HG03432 (cell line): ENCODE measurements around the gene SARDH.
"Not testable (repeated sequence)": the region's sequence is repeated elsewhere in the genome, so short reads cannot be mapped to it uniquely, and the experiment has no call there.

Experiments used
- ATAC-seq: cut with Tn5 transposase; IDR thresholded peaks from one replicate; pipeline ENCODE4 v1.9.1; 2021; ENCODE audit warnings: mild to moderate bottlenecking, moderate library complexity; ENCODE audit not compliant: unreplicated experiment

The SARDH gene

DNA sequence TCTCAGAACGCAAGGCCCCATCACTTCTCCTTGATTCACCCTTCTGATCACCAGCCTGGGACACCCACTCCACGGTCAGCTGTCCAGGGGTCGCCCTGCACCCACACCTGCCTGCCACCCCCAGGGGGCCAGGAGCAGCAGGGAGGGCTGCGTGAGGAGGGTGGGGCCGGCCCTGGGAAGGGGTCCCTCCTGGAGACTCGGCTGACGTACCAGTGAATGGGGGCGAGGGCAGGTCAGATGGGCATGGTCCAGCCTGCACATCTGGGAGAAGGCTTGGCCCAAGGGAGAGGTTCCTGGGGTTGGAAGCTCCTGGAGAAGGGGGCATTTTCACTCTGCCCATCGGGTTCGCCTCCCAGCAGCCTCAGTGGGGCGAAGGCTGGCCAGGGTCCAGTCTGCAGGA, 21.8 kb upstream of the SARDH start:
- ATAC-seq: no peak

DNA sequence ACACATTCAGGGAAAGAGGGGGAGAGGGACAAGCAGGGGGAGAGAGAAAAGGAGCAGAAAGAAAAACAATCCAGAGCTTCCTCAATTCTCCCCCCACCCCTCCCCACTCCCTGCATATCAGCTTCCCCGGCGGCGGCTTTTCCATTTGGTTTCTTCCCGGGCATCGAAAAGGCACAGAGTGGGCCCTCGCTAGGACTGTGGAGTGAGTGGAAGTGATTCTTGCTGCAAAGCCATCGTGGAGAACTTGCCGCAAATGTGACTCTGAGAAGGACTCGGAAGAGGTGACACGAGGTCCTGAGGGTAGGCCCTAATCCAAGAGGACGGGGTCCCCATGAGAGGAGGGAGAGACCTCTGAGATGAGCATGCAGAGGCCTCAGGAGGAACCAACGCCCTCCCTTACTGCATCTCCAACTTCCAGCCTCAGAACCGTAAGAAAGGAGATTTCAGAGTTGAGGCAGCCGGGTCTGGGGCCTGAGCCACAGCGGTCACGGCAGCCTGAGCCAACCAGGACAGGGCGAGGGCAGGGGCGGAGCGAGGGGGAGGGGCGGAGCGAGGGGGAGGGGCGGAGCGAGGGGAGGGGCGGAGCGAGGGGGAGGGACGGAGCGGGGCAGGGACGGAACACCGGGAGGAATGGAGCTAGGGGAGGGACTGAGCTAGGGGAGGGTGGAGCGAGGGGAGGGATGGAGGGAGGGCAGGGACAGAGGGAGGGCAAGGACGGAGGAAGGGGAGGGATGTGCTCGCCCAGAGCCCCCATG, 21.2 kb upstream of the SARDH start:
- no peak for ATAC-seq

DNA sequence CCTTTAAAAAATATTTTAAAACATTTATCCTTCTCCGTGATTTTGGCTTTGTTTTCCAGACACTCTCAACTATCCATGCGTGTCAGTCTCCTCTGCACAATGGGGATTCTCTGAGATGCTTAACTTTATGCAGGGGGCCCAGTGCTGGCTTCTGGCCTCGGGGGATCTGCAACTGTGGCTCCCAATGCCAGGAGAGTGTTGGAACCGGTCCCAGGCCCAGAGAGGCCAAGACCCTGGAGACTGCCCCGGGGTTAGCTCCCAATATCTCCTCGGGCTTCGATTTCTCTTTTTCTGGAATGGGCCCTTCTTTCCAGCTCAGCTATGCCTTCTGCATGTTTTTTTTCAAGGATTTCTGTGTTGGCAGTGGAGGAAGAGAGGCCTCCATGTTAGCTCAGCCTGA, 20.1 kb upstream of the SARDH start:
- no peak for ATAC-seq

DNA sequence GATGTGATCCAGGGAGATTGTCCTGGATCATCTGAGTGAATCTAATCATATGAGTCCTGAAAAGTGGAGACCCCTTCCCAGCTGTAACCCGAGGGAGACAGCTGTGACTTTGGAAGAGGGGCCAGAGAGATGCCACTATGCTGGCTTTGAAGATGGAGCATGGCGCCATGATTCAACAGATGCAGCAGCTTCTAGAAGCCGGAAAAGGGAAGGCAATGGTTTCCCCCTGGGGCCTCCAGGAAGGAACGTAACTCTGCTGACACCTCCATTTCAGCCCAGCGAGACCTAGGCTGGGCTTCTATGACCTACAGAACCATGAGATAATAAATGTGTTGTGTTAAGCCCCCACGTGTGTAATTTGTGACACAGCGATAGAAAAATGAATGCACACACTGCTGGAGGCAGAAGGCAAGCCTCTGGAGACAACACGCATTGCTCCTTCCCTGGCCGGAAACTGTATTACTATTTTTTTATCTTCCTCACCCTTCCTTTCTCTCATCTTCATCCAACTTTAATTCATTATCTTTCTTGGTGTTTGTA, 16.6 kb upstream of the SARDH start:
- ATAC-seq: no peak

DNA sequence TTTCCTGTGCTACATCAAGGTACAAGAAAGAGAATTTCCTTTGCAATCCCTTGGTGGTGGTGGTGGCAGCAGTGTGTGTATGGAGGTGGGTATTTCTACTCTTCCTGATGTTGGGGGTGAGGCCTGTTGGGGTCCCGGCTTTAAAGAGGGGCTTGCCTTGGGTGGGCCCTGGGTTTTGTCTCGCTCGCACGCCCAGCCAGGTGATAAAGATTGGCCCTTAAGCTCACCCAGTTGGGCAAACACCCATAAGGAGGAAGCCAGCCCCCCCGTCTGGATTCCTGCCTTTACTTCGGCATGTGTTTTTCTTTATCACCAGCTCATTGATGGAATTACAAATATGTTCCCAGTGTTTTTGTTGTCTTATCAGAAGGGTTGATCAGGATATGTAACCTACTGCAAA, 16.0 kb upstream of the SARDH start:
- no peak for ATAC-seq

DNA sequence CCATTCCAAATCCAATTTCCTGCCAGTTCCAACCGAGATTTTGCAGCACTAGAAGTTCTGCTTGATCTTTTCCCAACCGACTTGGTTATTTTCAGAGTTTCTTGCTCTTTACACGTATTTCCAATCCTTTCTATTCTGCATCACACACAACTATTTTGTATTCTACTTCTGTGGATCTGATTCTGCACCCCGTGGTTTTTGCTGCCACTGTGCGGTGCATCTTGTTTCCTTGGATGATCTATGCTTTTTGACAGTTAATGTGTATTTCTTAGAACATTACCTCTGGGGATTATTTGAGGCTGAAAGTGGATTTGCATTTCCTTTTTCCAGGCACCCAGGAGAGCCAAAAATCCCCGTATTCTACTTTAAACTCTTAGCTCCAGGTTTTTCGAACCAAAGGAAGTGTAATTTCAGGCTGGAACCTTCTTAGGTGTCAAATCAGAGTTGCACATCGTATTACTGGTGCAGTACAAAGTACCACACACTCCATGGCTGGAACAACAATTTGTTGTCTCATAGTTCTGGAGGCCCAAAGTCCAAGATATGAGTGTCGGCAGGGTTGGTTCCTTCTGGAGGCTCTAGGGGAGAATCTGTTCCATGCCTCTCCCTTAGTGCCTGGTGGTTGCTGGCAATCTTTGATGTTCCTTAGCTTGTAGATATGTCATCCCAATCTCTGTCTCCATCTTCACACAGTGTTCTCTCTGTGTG, 14.7 kb upstream of the SARDH start:
- ATAC-seq: no peak

DNA sequence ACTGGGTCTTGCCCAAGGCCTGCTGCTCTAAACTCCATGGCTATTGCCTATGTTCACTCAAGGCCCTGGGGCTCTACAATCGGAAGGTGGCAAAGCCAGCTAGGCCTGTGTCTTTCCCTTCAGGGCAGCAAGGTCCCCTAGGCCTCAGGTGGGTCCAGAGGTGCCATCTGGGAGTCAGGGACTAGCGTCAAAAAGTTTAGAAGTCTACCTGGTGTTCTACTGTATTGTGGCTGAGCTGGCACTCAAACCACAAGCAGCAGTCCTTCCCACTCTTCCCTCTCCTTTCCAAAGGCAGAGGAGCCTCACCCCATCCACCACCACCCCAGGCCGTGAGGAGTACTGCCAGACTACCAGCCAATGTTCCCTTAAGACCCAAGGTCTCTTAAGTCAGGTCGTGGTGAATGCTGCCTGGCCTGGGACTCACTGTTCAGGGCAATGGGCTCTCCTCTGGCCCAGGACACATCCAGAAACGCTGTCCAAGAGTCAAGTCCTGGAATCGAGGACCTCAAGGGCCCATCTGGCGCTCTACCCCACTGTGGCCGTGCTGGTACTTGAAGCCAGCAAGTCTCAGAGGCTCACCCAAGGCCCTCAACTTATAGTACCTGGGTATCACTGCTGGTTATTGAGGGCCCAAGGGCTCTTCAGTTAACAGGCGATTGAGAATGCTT, 13.0 kb upstream of the SARDH start:
- no peak for ATAC-seq

DNA sequence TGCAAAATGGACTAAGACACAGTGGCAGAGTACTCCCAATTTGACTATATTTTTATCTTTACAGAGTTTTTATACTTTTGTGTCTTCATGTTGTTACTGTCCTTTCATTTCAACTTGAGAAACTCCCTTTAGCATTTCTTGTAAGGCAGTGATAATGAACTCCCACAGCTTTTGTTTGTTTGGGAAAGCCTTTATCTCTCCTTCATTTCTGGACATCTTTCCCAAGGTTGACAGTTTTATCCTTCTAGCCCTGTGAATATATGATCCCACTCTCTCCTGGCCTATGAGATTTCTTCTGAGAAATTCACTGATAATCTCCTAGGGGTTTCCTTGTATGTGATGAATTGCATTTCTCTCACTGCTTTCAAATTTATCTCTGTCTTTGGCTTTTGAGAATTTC, 9.2 kb upstream of the SARDH start:
- ATAC-seq: no peak

DNA sequence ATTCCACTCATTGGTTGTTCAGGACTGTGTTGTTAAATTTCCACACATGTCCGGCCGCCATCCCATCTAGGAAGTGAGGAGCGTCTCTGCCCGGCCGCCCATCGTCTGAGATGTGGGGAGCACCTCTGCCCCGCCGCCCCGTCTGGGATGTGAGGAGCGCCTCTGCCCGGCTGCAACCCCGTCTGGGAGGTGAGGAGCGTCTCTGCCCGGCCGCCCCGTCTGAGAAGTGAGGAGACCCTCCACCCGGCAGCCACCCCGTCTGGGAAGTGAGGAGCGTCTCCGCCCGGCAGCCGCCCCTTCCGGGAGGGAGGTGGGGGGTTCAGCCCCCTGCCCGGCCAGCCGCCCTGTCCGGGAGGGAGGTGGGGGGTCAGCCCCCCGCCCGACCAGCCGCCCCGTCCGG, 6.4 kb upstream of the SARDH start:
- not testable (repeated sequence) for ATAC-seq

DNA sequence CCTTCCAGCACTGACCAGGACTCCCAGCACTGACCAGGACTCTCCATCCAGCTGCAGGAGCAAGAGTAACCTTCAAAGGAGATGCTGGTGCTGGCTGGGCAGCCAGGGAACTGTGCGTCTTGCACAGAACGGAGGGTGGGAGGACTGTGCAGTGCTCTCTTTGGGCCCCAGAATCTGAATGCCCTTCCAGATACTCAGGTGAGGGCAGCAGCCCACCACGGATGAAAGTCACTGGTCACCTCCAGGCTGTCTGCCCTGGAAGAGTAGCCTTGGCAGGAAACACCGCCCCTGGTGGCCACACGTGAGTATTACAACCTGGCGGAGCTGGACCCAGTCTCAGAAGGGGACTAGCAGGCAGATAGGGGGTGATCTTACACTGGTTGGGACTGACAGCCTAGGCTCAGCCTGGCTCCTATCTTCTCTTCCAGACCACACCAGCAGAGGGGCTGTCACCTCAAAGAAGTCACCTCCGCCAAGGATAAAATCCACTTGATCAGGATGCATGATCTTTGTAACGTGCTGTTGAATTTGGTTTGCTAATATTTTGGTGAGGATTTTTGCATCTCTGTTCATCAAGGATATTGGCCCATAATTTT, 4.8 kb upstream of the SARDH start:
- ATAC-seq: no peak

DNA sequence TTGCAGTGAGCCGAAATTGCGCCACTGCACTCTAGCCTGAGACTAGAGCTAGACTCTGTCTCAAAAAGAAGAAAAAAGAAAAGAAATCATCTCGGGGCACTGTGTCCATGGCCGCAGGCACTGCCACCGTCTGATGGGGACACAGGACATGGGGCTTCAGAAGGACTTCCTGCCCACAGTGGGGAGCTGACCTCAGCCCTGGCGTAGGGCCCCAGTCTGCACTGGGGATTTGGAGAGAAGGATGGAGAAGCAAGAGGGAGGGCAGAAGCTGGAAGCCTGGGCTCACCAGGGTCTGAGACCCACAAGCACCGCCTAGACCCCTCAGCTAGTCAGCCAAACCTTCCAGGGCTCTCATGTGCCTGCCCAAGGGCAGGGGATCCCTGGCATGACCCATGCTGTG, 4.1 kb upstream of the SARDH start:
- no peak for ATAC-seq

DNA sequence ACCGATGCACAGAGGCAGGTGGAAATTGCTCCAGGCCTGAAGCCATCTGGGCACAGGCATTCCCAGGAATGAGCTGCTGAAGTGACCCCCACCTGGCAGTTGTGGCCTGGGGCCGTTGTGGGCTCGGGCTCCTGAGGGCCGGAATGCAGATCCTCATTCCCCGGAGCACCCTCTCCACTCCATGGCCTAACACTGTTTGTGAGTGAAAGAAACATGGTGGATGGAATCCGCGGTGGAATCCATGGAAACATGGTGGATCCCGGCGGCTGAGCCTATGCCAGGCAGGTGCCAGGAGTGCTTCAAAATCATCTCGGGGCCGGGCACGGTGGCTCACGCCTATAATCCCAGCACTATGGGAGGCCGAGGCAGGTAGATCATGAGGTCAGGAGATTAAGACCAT, 3.6 kb upstream of the SARDH start:
- ATAC-seq: no peak

DNA sequence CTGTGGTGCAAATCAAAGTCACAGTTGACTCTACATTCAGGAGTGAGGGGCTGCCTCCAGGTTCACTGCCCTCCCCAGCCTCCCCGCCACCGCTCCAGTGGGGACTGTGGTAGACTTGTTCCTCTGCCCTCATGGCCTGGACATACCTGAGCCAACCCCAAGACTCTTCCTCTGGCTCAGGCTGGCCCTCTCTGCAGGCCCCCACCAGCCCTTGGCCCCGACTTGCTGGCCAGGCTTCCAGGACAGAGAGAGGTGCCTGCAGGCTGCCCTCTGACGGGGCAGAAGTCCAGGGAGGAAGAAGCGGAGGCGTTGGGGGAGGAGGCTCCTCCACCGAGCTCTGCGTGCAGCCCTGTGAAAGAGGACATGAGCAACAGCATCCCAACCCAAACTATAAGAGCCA, 2.8 kb upstream of the SARDH start:
- ATAC-seq: no peak

DNA sequence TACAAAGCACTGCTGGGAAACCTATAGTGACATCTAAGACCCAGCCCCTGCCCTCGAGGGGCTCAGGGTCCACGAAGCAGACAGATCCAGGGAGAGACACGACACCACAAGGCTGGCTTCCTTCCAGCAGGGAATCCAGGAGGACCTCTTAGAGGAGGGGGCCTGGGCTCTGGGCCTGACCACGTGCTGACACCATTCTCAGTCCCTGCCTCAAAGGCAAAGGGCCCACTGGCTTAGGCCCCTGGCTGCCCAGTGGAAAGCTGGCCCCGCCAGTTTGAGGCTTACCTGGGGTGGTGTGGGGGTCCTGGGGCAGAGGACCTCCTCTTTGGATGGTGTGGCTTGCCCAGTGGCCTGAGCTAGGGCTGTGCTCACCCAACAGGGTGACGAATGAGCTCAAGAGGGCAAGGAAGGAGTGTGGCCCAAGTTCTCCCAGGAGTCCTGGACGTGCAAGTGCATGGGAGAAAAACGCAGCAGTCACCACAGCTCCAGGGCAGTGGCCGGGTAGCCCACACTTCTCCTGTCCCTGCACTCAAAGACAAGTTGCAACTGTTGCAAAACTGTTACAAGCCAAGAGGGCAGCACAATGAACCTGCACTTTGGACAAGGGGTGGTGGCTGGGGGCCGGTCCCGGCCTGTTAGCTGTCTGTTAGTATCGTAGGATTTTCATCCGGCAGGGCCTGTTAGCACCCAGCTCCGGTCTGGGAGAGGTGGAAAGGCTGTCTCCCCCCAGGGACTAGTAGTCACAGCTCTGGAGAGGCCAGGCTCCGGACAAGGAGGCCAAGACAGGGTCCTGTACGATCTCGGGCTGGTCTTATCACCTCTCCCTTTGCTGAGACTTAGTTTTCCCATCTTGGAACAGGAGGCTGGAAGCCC, 1.5 kb upstream of the SARDH start:
- ATAC-seq: no peak

DNA sequence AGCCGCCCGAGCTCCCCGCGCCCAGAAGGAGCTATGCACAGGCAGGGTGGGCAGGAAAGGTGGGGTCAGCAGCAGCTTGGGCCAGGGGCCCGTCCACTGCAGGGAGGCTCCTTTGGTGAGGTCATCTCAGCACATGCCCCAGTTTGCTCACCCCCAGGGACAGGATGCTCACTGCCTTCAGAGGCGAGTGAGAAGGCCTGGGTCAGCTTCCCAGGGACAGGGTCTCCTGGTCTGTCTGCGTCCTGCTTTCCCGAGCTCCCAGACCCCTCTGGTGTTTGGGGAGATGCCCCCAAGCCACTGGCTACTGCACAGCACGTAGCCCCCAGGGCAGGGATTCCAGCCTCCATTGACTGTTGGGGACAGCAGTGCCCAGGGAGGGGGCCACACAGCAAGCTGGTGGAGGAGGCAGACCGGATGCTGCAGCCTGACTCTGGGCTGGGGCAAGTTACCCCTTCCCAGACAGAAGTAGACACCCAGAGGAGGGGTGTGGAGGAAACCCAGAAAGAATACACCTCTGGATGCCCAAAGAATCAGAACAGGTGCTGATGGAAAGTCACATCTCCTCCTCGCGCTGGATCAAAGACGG, 581 bp upstream of the SARDH start:
- ATAC-seq: no peak

DNA sequence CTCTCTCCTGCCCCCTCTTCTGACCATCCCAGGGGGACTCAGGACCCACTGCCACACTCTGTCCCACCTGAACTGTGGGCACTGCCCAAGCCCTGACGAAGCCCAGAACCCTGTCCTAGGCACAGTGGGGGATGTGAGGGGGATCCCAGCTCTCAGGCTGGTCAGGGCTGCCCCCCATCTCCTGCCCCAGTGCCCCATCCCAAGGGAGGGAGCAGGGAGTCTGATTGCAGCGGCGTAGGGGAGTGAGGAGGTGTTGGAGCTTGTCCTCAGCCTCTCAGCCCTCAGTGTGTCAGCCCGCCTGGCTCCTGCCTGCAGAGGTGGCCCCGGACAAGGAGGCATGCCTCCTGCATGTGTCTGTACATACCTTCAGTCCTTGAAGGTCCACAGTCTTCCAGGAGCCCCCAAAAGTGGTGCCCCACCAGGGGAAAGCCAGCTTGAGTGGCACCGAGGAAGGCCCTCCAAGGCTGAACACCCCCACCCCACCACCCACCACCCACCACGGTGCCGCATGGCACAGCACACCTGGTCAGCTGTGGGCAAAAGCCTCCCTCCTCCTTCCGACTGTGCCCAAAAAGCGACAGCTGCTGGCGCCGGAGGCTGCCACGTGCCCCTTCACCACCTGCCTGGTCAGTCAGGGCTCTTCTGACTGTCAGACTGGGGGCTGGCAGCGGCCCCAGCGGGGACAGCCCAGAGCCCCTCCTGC, 930 bp downstream of the SARDH start:
- ATAC-seq: no peak

DNA sequence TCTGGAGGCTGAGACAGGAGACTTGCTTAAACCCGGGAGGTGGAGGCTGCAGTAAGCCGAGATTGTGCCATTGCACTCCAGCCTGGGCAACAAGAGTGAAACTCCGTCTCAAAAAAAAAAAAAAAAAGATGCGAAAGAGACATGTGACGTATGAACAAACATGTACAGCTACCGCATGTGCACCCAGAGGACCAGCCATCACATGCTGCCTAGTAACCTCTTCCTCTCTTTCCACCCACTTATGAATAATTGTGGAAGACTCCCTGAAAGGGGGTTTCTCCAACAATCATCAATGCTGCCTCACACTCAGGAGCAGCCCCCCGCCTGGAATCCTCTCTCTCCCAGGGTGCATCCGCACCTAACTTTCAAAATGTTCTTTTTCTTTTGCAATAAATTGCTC, 2.2 kb downstream of the SARDH start:
- no peak for ATAC-seq

DNA sequence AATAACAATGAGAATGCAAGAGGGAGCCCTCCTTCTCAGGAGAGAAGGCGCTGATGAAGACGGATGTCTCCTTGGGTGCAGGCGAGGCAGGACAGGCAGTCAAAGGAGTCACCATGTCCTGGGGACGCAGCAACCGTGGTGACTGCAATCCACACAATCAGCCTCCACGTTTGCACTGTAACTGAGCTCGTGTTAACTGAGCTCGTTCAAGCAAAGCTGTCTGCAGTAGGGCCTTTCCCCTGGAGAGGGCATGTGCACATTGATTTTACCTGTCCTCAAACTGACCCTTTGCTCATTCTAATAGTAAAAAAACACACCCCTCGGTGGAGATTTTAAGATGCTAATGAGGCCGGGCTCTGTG, 2.8 kb downstream of the SARDH start:
- ATAC-seq: no peak

DNA sequence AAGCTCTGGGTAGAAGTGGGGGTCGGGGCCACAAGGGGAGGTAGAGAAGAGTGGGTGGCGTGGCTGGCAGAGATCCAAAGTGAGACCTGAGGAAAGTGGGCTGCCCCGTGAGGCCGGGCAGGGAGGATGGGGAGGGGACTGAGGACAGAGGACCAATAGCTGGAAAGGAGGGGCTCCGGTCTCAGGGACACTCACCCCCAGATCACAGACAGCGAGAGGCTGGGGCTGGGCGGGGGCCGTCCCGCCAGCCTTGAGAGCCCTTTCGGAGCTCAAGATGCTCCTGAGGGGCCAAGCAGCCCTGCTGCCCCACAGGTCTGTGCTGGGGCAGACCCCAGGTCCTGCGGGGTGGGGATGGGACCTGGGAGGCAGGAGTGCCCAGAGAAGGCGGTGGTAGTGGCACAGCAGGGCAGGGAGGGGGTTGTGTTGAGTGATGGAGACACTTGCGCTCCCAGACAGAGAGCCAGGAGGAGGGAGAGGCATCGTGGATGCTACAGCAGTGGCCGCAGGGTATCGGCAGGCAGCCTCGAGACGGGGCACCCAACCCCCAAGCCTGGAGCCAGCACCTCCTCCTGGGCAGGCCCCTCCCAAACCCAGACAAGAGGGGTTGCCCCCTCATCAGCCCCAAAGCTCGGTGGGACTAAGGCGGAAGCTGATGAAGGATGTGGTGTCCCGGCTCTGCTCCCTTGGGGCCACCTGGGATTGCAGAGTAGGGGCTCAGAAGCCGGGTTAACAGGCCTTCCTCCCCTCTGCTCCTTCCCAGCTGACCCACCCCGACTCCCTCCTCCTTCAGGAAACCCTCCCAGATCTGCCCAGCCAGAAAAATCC, 3.4 kb downstream of the SARDH start:
- no peak for ATAC-seq
